ENCODE results near the gene MACROD2.

MACROD2 gene

DNA sequence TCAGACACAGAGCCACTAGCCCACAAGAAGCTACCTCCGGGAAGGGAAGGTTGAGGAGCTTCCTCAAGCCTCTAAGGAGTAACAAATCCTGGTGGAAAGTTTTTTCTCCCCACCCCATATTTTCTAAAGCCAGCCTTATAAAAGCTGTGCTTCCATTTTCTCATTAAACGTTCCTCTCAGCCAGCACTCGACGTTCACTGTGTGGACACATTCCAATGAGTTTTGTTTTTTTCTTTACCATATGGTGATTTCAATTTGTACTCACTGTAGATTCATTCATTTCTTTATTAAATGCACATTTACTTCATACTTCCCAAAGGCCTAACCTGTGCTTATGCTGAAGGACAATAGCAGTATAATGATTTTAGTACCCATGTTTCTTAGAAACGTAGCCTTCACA lies 536.5 kb downstream of the MACROD2 start:
- DNase-seq (ENCODE audit: extremely low read depth, insufficient read length), result no peak
- Histone ChIP-seq H3K36me3 (ENCODE audit: control insufficient read depth, insufficient read depth, low read length) (no peaks in the 10 kb centered on the region), H3K27me3 (replicated peaks; ENCODE audit: control insufficient read depth, insufficient read depth, low read length) (no peaks in the 10 kb centered on the region), H3K4me3 (replicated peaks; ENCODE audit: low read depth, low read length) (no peak overlapping the region)
- TF ChIP-seq, protein P1, sequence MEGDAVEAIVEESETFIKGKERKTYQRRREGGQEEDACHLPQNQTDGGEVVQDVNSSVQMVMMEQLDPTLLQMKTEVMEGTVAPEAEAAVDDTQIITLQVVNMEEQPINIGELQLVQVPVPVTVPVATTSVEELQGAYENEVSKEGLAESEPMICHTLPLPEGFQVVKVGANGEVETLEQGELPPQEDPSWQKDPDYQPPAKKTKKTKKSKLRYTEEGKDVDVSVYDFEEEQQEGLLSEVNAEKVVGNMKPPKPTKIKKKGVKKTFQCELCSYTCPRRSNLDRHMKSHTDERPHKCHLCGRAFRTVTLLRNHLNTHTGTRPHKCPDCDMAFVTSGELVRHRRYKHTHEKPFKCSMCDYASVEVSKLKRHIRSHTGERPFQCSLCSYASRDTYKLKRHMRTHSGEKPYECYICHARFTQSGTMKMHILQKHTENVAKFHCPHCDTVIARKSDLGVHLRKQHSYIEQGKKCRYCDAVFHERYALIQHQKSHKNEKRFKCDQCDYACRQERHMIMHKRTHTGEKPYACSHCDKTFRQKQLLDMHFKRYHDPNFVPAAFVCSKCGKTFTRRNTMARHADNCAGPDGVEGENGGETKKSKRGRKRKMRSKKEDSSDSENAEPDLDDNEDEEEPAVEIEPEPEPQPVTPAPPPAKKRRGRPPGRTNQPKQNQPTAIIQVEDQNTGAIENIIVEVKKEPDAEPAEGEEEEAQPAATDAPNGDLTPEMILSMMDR (IDR thresholded peaks at IDR 0.05; ENCODE audit: insufficient read depth, low read length, poor library complexity, severe bottlenecking), result no peak

DNA sequence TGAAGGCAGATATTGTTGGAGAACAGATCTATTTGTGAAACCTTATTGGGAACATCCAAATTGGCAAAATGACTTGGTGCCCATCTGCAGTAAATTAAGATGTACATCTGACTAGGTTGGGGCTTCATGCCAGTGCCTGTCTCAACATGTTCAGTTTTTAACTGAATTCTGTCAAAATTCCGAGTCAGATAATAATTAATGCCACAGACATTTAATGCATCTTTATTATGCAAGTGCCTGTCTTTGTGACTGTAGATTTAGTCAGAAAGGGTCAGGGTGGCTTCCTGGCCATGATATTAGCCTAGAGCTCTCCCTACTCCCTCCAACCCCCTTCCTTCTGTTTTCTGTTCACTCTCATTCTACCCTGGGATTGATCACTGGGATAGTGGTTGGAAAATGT lies 541.4 kb downstream of the MACROD2 start:
- H3K4me3 ChIP-seq (replicated peaks; ENCODE audit: low read depth, low read length), result no peak overlapping the region
- TF ChIP-seq, protein P1 (IDR thresholded peaks at IDR 0.05; ENCODE audit: insufficient read depth, low read length, poor library complexity, severe bottlenecking), result no peak
- no peak for DNase-seq (ENCODE audit: extremely low read depth, insufficient read length)
- H3K27me3 ChIP-seq (replicated peaks; ENCODE audit: control insufficient read depth, insufficient read depth, low read length), result no peaks in the 10 kb centered on the region
- H3K36me3 ChIP-seq (ENCODE audit: control insufficient read depth, insufficient read depth, low read length), result no peaks in the 10 kb centered on the region

DNA sequence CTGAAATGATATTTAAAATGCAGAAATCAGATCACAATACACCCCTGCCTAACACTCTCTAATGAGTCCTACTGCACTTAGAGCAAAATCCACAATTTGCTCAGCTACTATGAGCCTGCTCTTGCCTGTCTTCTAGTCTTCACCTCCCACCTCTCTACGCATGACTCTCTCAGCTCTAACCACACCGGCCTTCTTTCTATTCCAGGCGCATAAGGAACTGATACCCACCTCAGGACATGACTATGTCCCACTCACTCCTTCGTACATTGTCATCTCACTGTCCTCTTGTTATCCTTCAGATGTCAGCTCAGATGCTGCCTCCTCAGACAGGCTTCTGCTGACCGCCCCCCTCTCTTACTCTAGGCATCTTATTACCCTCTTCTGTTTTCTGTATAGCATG lies 543.1 kb downstream of the MACROD2 start:
- Histone ChIP-seq H3K27me3 (replicated peaks; ENCODE audit: control insufficient read depth, insufficient read depth, low read length) (no peaks in the 10 kb centered on the region), H3K36me3 (ENCODE audit: control insufficient read depth, insufficient read depth, low read length) (no peaks in the 10 kb centered on the region), H3K4me3 (replicated peaks; ENCODE audit: low read depth, low read length) (no peak overlapping the region)
- DNase-seq (ENCODE audit: extremely low read depth, insufficient read length), result peak; percentile 31
- TF ChIP-seq, protein P1 (IDR thresholded peaks at IDR 0.05; ENCODE audit: insufficient read depth, low read length, poor library complexity, severe bottlenecking), result no peak

DNA sequence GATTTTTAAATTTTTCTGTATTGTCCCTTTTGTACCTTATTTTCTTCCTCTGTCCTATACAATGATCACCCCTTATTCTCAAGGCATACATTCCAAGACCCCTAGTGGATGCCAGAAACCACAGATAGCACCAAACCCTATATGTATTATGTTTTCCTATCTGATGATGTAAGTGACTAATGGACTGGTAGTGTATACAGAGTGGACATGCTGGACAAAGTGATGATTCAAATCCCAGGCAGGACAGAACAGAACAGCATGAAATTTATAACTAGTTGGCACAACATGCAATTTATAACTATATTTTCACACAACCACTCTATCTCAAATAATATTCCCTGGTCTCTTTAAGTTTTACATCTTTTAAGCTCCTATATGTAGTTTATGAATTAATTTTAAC lies 547.7 kb downstream of the MACROD2 start:
- no peak for DNase-seq (ENCODE audit: extremely low read depth, insufficient read length)
- TF ChIP-seq, protein P1 (IDR thresholded peaks at IDR 0.05; ENCODE audit: insufficient read depth, low read length, poor library complexity, severe bottlenecking), result no peak
- Histone ChIP-seq H3K36me3 (ENCODE audit: control insufficient read depth, insufficient read depth, low read length) (no peaks in the 10 kb centered on the region), H3K4me3 (replicated peaks; ENCODE audit: low read depth, low read length) (no peak overlapping the region), H3K27me3 (replicated peaks; ENCODE audit: control insufficient read depth, insufficient read depth, low read length) (no peaks in the 10 kb centered on the region)

DNA sequence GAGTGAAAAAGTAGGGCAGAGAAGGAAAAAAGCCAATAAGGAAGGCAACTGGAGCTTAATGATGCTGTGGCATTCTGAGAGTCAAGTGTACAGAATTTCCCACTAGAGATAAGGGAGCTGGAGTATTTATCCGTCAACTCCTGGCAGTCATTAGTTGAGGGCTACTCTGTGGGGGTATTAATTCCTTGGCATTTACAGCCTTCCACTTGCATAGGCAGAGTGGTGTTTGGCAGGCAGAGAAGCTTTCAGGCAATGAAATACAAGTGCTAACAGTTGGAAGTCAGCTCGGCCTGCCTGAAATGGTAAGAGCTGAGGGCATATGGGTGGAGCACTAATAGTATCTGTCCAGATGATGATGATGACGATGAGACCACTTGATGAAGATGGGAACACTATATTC lies 549.4 kb downstream of the MACROD2 start:
- Histone ChIP-seq H3K36me3 (ENCODE audit: control insufficient read depth, insufficient read depth, low read length) (no peaks in the 10 kb centered on the region), H3K27me3 (replicated peaks; ENCODE audit: control insufficient read depth, insufficient read depth, low read length) (no peaks in the 10 kb centered on the region), H3K4me3 (replicated peaks; ENCODE audit: low read depth, low read length) (no peak overlapping the region)
- TF ChIP-seq, protein P1 (IDR thresholded peaks at IDR 0.05; ENCODE audit: insufficient read depth, low read length, poor library complexity, severe bottlenecking), result no peak
- DNase-seq (ENCODE audit: extremely low read depth, insufficient read length), result no peak

DNA sequence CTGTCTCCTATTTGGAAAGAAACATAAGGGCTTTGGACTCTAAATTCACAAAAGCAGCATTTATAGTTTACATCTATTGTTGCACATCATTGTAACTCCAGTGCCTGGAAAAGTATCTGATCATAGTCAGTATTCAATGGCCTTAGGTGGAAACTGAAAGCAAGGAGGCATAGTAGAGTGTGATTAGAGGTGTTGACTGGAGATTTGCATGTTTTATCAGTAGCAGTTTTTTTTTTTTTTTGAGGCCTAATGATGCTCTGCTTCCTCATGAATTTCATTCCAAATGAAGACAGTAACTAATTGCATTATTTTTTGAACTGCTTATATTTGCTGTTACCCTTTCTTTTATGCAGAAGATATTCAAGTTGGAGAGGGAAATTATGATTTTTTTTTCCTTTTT lies 555.3 kb downstream of the MACROD2 start:
- TF ChIP-seq, protein P1 (IDR thresholded peaks at IDR 0.05; ENCODE audit: insufficient read depth, low read length, poor library complexity, severe bottlenecking), result no peak
- Histone ChIP-seq H3K27me3 (replicated peaks; ENCODE audit: control insufficient read depth, insufficient read depth, low read length) (no peaks in the 10 kb centered on the region), H3K4me3 (replicated peaks; ENCODE audit: low read depth, low read length) (no peak overlapping the region), H3K36me3 (ENCODE audit: control insufficient read depth, insufficient read depth, low read length) (no peaks in the 10 kb centered on the region)
- no peak for DNase-seq (ENCODE audit: extremely low read depth, insufficient read length)

Data from GM06990 (cell line).